Stimulated activated CD8-positive, alpha-beta memory T cell treated with anti-CD3 and anti-CD28 coated beads, Interleukin-4, amount 100 ng/mL, for 24 hours (primary cell): ENCODE data around the gene NDUFA6.
"Not testable (repeated sequence)": the region's sequence is repeated elsewhere in the genome, so short reads cannot be mapped to it uniquely, and the experiment has no call there.

Experiments
- DNase-seq: peaks from one replicate; pipeline ENCODE4 v3.0.0-alpha.2; 2020; ENCODE audit warnings: low read depth

Gene NDUFA6

GRCh38 chr22:42090596-42091454 is at the start of gene NDUFA6:
Gene NDUFA6 (minus strand): TSS chr22:42090772. CDS start chr22:42090744, 28 bp downstream.
- peak; percentile 96 for DNase-seq

DNA sequence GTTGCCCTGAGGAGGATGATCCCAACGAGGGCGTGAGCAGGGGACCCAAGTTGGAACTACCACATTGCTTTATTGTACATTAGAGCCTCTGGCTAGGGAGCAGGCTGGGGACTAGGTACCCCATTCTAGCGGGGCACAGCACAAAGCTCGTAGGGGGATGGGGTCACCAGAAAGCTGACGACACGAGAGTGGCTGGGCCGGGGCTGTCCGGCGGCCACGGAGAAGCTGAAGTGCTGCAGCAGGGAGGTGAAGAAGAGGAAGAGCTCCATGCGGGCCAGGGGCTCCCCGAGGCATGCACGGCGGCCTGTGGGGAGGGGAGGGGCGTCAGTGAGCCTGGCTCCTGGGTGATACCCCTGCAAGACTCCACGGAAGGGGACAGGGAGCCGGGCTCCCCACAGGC is 49.6 kb upstream of the NDUFA6 start:
- DNase-seq, result not testable (repeated sequence)

DNA sequence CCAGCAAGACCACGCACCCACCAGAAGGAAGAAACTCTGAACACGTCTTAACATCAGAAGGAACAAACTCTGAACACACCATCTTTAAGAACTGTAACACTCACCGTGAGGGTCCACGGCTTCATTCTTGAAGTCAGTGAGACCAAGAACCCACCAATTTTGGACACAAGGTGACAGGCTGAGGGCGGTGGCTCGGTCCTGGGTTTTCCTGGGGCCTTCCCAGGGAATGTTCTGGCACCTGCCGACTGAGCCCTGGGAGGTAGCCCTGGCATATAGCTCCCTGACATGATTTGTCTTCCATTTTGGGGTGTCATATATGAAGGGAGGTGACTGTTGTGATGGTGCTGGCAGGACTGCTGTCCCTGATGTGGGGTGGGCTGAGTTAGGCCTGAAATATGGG is 48.9 kb upstream of the NDUFA6 start:
- DNase-seq, result not testable (repeated sequence)

GRCh38 chr22:42138972-42139371 is 48.4 kb upstream of the NDUFA6 start:
- DNase-seq, result no peak

GRCh38 chr22:42138122-42138770 is 47.7 kb upstream of the NDUFA6 start:
- no peak for DNase-seq

- DNase-seq, result not testable (repeated sequence)
These were observed 45.1 kb upstream of the NDUFA6 start for GRCh38 chr22:42135688-42136087.

DNA sequence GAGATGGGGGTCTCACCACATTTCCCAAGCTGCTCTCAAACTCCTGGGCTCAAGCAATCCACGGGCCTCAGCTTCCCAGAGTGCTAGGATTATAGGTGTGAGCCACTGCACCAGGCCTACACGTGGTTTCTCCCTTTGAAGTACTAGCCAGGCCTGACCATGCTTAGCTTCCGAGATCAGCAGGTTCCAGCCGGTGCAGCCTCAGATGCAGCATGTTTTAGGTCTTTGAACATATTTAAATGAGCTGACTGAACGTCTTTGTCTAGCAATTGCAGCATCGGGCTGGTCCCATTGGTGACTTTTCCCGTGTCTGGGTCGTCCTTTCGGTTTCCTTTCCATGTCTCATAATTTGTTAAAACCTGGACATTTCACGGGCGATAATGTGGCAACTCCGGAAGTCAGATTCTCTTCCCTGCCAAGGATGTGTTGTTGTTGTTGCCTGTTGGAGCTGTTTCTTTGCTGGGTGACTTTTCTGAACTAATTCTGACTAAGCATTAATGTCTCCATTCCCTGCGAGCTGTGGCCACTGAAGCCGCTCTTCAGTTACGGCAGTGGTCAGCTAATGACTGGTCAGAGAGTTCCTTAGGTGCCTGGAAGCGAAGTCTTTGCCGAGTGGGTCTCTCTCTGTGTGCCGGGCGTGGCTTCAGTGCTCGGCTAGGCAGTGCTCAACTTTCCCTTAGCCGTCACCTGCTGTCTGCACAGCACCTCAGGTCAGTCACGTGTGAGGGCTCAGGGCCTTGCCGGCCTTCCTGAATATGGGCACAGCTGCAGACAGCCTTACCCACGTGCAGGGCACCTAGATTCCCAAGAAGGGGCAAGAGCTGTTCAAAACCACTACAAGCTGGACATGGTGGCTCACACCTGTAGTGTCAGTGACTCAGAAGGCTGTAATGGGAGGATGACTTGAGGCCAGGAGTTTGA is 43.8 kb upstream of the NDUFA6 start:
- no peak for DNase-seq

- no peak for DNase-seq
These were observed 41.9 kb upstream of the NDUFA6 start for GRCh38 chr22:42132457-42132856.

GRCh38 chr22:42131562-42131961 is 41.0 kb upstream of the NDUFA6 start:
- DNase-seq, result no peak

GRCh38 chr22:42130639-42131431 is 40.3 kb upstream of the NDUFA6 start, which contains the start of gene CYP2D6:
Gene CYP2D6 (minus strand): TSS chr22:42130810. CDS start chr22:42130791, 19 bp downstream.
- not testable (repeated sequence) for DNase-seq

GRCh38 chr22:42130182-42130581 is 39.6 kb upstream of the NDUFA6 start:
- DNase-seq, result not testable (repeated sequence)

DNA sequence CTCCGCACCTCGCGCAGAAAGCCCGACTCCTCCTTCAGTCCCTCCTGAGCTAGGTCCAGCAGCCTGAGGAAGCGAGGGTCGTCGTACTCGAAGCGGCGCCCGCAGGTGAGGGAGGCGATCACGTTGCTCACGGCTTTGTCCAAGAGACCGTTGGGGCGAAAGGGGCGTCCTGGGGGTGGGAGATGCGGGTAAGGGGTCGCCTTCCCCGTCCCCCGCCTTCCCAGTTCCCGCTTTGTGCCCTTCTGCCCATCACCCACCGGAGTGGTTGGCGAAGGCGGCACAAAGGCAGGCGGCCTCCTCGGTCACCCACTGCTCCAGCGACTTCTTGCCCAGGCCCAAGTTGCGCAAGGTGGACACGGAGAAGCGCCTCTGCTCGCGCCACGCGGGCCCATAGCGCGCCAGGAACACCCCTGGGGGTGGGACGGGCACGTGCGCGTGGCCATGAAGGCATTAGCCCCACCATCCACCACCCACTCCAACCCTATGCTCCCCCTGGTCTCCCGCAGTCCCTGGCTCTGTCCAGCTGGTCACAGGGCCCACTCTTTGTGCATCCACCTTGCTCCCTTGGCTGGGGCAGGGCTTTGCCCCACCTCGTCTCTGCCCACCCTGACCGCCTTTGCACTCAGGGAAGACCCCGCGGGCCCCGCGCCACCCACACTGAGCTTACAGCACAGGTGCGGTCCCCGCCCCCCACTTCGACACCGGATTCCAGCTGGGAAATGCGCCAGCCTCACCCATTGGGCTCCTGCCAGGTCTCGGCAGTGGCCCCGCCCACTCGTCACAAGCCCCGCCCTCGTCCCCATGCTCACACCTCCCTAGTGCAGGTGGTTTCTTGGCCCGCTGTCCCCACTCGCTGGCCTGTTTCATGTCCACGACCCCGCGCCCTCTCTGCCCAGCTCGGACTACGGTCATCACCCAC is 38.5 kb upstream of the NDUFA6 start:
- DNase-seq, result not testable (repeated sequence)

GRCh38 chr22:42128007-42128406 is 37.4 kb upstream of the NDUFA6 start:
- not testable (repeated sequence) for DNase-seq

- no peak for DNase-seq
These were observed 37.0 kb upstream of the NDUFA6 start for GRCh38 chr22:42127606-42128005.

- DNase-seq, result not testable (repeated sequence)
These were observed 33.0 kb upstream of the NDUFA6 start for GRCh38 chr22:42123529-42123928.

- DNase-seq, result not testable (repeated sequence)
These were observed 29.9 kb upstream of the NDUFA6 start for GRCh38 chr22:42120231-42121021.

GRCh38 chr22:42116848-42117424 is 26.4 kb upstream of the NDUFA6 start:
- no peak for DNase-seq

DNA sequence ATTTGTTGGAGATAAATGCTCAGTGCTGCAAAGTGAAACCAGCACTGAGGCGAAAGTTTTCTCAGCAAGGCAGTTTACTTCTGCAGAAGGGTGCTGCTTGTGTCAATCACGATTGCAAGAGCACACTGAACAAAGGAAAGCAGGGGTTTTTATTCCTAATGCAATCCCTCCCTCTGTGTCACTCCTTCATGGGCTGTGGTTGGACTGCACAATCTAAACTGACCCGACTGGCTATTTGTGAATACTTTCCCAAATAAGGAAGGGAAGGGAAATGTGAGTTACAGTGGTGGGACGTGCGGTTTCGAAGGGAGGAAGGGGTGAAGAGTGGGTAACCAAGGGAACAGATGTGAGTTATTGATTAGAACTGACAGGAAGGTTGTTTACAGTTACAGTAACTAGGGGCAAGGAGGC is 24.9 kb upstream of the NDUFA6 start:
- not testable (repeated sequence) for DNase-seq

GRCh38 chr22:42114721-42115120 is 24.1 kb upstream of the NDUFA6 start:
- DNase-seq, result no peak
